ENCODE data around the gene CGN. TPM values are rescaled to one million over a fixed set of nuclear protein-coding genes. Genes with fewer than 3 reads are reported as not detected.
A peak's percentile ranks its signal among the peaks of the same experiment; 100 is the strongest.

CGN gene
- total RNA-seq, 1 experiment from 2014 or later: 30.9 TPM

DNA sequence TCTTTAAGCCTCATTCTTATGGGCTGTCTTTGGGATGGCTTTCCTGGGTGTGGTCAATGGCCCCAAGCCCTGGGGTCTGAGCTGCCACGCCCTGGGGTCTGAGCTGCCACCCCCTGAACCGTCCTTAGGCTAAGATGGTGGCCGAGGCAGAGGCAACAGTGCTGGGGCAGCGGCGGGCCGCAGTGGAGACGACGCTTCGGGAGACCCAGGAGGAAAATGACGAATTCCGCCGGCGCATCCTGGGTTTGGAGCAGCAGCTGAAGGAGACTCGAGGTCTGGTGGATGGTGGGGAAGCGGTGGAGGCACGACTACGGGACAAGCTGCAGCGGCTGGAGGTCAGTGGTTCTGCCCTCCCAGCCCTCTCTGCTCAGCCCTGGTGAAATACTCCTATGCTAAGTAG is 18.6 kb downstream of the CGN start:
- no peak overlapping the region for H3T11ph ChIP-seq (ENCODE audit: low read length)

More for the DNA sequence above, 18.6 kb downstream of the CGN start:
- no peak overlapping the region for H4K5ac ChIP-seq (ENCODE audit: insufficient read length, low read depth, low read length)
- no peak overlapping the region for H3K14ac ChIP-seq (ENCODE audit: insufficient read depth, low read length)
- H3K9me3 ChIP-seq (ENCODE audit: control insufficient read depth, low read depth, low read length): no peaks in the 10 kb centered on the region
- no peak overlapping the region for H3K18ac ChIP-seq (ENCODE audit: insufficient read length, low read depth, low read length)
- H3K9me3 Mint-ChIP-seq: no peaks in the 10 kb centered on the region
- TF ChIP-seq, protein P1, sequence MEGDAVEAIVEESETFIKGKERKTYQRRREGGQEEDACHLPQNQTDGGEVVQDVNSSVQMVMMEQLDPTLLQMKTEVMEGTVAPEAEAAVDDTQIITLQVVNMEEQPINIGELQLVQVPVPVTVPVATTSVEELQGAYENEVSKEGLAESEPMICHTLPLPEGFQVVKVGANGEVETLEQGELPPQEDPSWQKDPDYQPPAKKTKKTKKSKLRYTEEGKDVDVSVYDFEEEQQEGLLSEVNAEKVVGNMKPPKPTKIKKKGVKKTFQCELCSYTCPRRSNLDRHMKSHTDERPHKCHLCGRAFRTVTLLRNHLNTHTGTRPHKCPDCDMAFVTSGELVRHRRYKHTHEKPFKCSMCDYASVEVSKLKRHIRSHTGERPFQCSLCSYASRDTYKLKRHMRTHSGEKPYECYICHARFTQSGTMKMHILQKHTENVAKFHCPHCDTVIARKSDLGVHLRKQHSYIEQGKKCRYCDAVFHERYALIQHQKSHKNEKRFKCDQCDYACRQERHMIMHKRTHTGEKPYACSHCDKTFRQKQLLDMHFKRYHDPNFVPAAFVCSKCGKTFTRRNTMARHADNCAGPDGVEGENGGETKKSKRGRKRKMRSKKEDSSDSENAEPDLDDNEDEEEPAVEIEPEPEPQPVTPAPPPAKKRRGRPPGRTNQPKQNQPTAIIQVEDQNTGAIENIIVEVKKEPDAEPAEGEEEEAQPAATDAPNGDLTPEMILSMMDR (conservative IDR thresholded peaks at IDR 0.05): no peak
- no peak overlapping the region for H2AK5ac ChIP-seq (ENCODE audit: insufficient read length, low read length)
- no peak overlapping the region for H3K23ac ChIP-seq (ENCODE audit: insufficient read length, low read depth, low read length)
- no peak overlapping the region for H2BK120ac ChIP-seq (ENCODE audit: low read depth, low read length, poor library complexity, severe bottlenecking)
- WGBS (ENCODE audit: extremely low coverage, insufficient read length, low lambda C conversion rate): no CpG with 5 or more reads among the region's 18 CpGs
- no peak overlapping the region for H2BK15ac ChIP-seq (ENCODE audit: low read depth, low read length)
- no peak overlapping the region for H3K56ac ChIP-seq (ENCODE audit: insufficient read length, low read depth, low read length)
- H3K4me1 Mint-ChIP-seq: peaks cover 8% of the 10 kb centered on the region in 2 experiments
- no peaks in the 10 kb centered on the region for H3K79me2 ChIP-seq (ENCODE audit: insufficient read depth, low read length)
- no peak overlapping the region for H3K4me3 Mint-ChIP-seq
- no peak overlapping the region for H3K9ac ChIP-seq (ENCODE audit: extremely low read depth, insufficient read length, low read length)
- no peak overlapping the region for H2AFZ ChIP-seq (ENCODE audit: low read length)
- H2BK12ac ChIP-seq (ENCODE audit: insufficient read length, low read depth, low read length): no peak overlapping the region
- H3K36me3 Mint-ChIP-seq (ENCODE audit: insufficient read depth in 1 of 3, low read depth in 3 of 3): peaks cover 37 to 68% (median 64%) of the 10 kb centered on the region in 3 experiments; a peak in 6 of 7 replicates
- H3K27ac Mint-ChIP-seq: peak overlapping the region in 1 of 3 experiments; percentile 12; a peak in 1 of 7 replicates
- H4K20me1 ChIP-seq (ENCODE audit: control insufficient read depth, insufficient read depth, insufficient read length): no peaks in the 10 kb centered on the region
- H2BK5ac ChIP-seq (ENCODE audit: insufficient read length, low read length): no peak overlapping the region
- H3K27me3 ChIP-seq (ENCODE audit: insufficient read depth, low read length): no peaks in the 10 kb centered on the region
- H3K27ac ChIP-seq (ENCODE audit: insufficient read length, low read depth, low read length): no peak overlapping the region
- no peaks in the 10 kb centered on the region for H3K27me3 Mint-ChIP-seq (ENCODE audit: low read depth)
- DNase-seq: no peak
- H3K4ac ChIP-seq (ENCODE audit: low read depth, low read length): no peak overlapping the region
- no peak overlapping the region for H4K8ac ChIP-seq (replicated peaks; ENCODE audit: insufficient read length, low read depth, low read length)
- no peaks in the 10 kb centered on the region for H3K23me2 ChIP-seq (ENCODE audit: insufficient read length, low read depth, low read length, poor library complexity, severe bottlenecking)
- peaks cover 2% of the 10 kb centered on the region; the same call in 1 of the 2 replicates for H3K4me1 ChIP-seq (ENCODE audit: insufficient read depth, low read length)
- no peak overlapping the region for H4K91ac ChIP-seq (ENCODE audit: insufficient read length, low read depth, low read length)
- no peak overlapping the region for H2BK20ac ChIP-seq (ENCODE audit: low read depth, low read length, poor library complexity, severe bottlenecking)
- no peak overlapping the region for H3K4me2 ChIP-seq (ENCODE audit: insufficient read depth, insufficient read length, low read length)
- no peaks in the 10 kb centered on the region for H3K79me1 ChIP-seq (ENCODE audit: insufficient read depth, low read depth, low read length, poor library complexity, severe bottlenecking)
